Lung (tissue), 12 donors: ENCODE data around the gene TFCP2L1. TPM values are rescaled to one million over a fixed set of nuclear protein-coding genes. Genes with fewer than 3 reads are reported as not detected.

Experiments used
- ATAC-seq: fragments of 200-7000 bp; cut with Tn5 transposase; one replicate; pipeline ENCODE4 v1.9.1; 2020; ENCODE audit warnings: moderate number of reproducible peaks; ENCODE audit not compliant: insufficient read depth, low FRiP score
- DNase-seq, 3 donors: peaks; one replicate each; pipeline ENCODE4 v3.0.0-alpha.2; 2013 to 2017
- H3K27ac ChIP-seq, 2 donors: one replicate each; pipeline ENCODE4 v1.5.1; 2013; ENCODE audit warnings: mild to moderate bottlenecking in 2 of 2, moderate library complexity in 2 of 2, control low read depth in 1 of 2, inconsistent platforms in 1 of 2, low read depth in 1 of 2, low read length in 1 of 2
- H3K27me3 ChIP-seq, 3 donors: one replicate each; pipeline ENCODE4 v1.5.1; 2013; ENCODE audit warnings: low read length in 2 of 3; ENCODE audit not compliant: control insufficient read depth in 3 of 3, insufficient read depth in 3 of 3
- H3K36me3 ChIP-seq, 4 donors: one replicate each; pipeline ENCODE4 v1.5.1; 2013; ENCODE audit warnings: low read length in 4 of 4, mild to moderate bottlenecking in 1 of 4, moderate library complexity in 1 of 4; ENCODE audit not compliant: control insufficient read depth in 4 of 4, insufficient read depth in 4 of 4
- H3K4me1 ChIP-seq, 5 donors: one replicate each; pipeline ENCODE4 v1.5.1; 2013; ENCODE audit warnings: low read length in 5 of 5, mild to moderate bottlenecking in 2 of 5, moderate library complexity in 1 of 5; ENCODE audit not compliant: control insufficient read depth in 5 of 5, insufficient read depth in 5 of 5
- H3K4me3 ChIP-seq: one replicate; pipeline ENCODE4 v1.5.1; 2013; ENCODE audit warnings: mild to moderate bottlenecking, control low read depth, moderate library complexity
- H3K9ac ChIP-seq, 2 donors: one replicate each; pipeline ENCODE4 v1.5.1; 2013; ENCODE audit warnings: low read length in 2 of 2, control low read depth in 1 of 2; ENCODE audit not compliant: insufficient read depth in 1 of 2
- H3K9me3 ChIP-seq, 4 donors: one replicate each; pipeline ENCODE4 v1.5.1; 2013; ENCODE audit warnings: low read length in 3 of 4, mild to moderate bottlenecking in 1 of 4, moderate library complexity in 1 of 4; ENCODE audit not compliant: control insufficient read depth in 4 of 4, insufficient read depth in 3 of 4
- CTCF ChIP-seq: IDR thresholded peaks from 2 replicates; pipeline ENCODE4 v1.5.1; 2012; ENCODE audit warnings: mild to moderate bottlenecking; ENCODE audit errors: control extremely low read depth, extremely low read depth
- WGBS, 2 donors: extraction: QIAGEN DNeasy Blood & Tissue Kit; methylation state at CpG; one replicate each; pipeline ENCODE4 v1.1.7; 2013; 5-methylcytosine and 5-hydroxymethylcytosine counted together
- polyA plus RNA-seq, 2 donors: library from polyadenylated mRNA; stranded (reverse); fragments of 200-250 nt; gene quantifications; one replicate each; pipeline ENCODE4 v1.2.1, GENCODE V29; 2013
- total RNA-seq, 2 donors: library from RNA; depleted of rRNA in 1 of 2; stranded (reverse); fragments of >200 nt in 1 of 2; gene quantifications; one replicate each; pipeline ENCODE4 v1.2.1, GENCODE V29; 2014 to 2021
- donor health status: control.
- donor health status: control.
- donor health status: Bipolar disorder and iron deficiency.
- donor health status: healthy.
- donor health status: DM: yes; HTN: yes; CAD: no.

TFCP2L1 gene
- total and polyA plus RNA-seq, 4 donors = 2.8 to 36.1 (median 6.7) TPM

DNA sequence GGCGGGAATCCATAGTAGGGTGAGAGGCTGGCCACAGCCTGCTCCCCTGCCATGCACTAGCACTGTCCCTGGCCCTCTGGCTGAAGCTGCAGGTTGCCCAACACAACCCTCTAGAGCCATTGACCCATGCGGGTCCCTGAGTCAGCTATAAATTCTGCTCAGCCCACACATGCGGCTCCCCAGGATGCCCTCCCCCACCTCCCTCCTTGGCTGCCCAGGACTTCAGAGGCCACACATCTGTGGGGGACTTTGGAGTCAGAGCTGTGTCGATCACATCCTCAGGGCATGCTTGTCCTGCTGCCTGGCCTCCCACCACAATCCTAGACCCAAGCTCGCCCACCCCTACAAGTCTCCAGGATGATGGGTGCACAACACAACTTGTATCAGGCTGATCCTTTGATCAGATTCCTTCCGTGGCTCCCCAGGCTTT is 97.0 kb downstream of the TFCP2L1 start:
- H3K4me1 ChIP-seq = no peaks in the 10 kb centered on the region
- H3K9ac ChIP-seq = no peak overlapping the region
- ATAC-seq (no peak), DNase-seq (no peak)
- no peaks in the 10 kb centered on the region for H3K27me3 ChIP-seq
- H3K4me3 ChIP-seq = no peak overlapping the region
- no peak for TF ChIP-seq CTCF
- no peaks in the 10 kb centered on the region for H3K36me3 ChIP-seq
- H3K9me3 ChIP-seq = no peaks in the 10 kb centered on the region
- H3K27ac ChIP-seq = no peak overlapping the region
- WGBS, 2 donors = 57 to 59% methylated on average over 6 of the region's 6 CpGs

GRCh38 chr2:121187351-121187981 is 97.5 kb downstream of the TFCP2L1 start:
- TF ChIP-seq CTCF = no peak
- Histone ChIP-seq H3K27ac (no peak overlapping the region), H3K9me3 (no peaks in the 10 kb centered on the region), H3K9ac (no peak overlapping the region), H3K36me3 (no peaks in the 10 kb centered on the region), H3K4me1 (no peaks in the 10 kb centered on the region), H3K4me3 (no peak overlapping the region), H3K27me3 (no peaks in the 10 kb centered on the region)
- no peak for ATAC-seq
- WGBS, 2 donors = 89% methylated on average over 19 of the region's 19 CpGs
- DNase-seq = no peak

DNA sequence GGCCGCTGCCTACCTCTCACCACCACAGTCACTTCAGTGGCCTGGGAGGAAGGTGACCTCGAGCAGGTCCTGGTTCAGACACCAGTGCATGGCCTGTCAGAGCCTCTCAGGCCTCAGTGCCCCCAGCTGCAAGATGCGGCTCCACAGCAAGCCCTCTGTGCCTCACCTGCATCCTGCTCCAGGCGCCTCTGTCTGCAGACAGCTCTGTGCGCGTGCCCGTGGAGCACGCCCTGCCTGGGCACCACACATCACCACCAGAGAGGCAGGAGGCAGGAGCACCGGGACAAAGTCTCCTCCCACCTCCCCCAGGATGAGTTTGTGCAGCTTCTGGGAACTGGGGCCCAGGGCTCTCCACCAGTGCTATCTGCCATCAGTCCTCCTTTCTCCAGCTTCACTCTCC is 98.7 kb downstream of the TFCP2L1 start:
- ATAC-seq (no peak), DNase-seq (no peak)
- Histone ChIP-seq H3K4me3 (no peak overlapping the region), H3K27me3 (no peaks in the 10 kb centered on the region), H3K4me1 (no peaks in the 10 kb centered on the region), H3K27ac (no peak overlapping the region), H3K36me3 (no peaks in the 10 kb centered on the region), H3K9me3 (no peaks in the 10 kb centered on the region), H3K9ac (no peak overlapping the region)
- WGBS, 2 donors = 82 to 90% methylated on average over 9 of the region's 9 CpGs
- TF ChIP-seq CTCF = no peak

- Histone ChIP-seq H3K9me3 (no peaks in the 10 kb centered on the region), H3K4me1 (no peaks in the 10 kb centered on the region), H3K9ac (no peak overlapping the region), H3K27me3 (no peaks in the 10 kb centered on the region), H3K4me3 (no peak overlapping the region), H3K36me3 (no peaks in the 10 kb centered on the region), H3K27ac (no peak overlapping the region)
- DNase-seq (no peak), ATAC-seq (no peak)
- WGBS, 2 donors = 71 to 74% methylated on average over 5 of the region's 5 CpGs
- TF ChIP-seq CTCF = no peak
Observed at GRCh38 chr2:121185571-121186074, 99.4 kb downstream of the TFCP2L1 start.
